HL-60 (cell line): ENCODE measurements around the gene SIAH1.

Source experiments
- POLR2AphosphoS5 ChIP-seq: IDR thresholded peaks from 2 replicates; pipeline ENCODE4 v1.6.1; 2012; ENCODE audit warnings: low read depth
- TF ChIP-seq, protein P1 (sequence below): IDR thresholded peaks from one replicate; pipeline ENCODE4 v1.5.1; 2011; ENCODE audit warnings: low read length, control low read depth, inconsistent platforms; ENCODE audit not compliant: insufficient read depth

- no peak for TF ChIP-seq POLR2AphosphoS5
- TF ChIP-seq, protein P1, sequence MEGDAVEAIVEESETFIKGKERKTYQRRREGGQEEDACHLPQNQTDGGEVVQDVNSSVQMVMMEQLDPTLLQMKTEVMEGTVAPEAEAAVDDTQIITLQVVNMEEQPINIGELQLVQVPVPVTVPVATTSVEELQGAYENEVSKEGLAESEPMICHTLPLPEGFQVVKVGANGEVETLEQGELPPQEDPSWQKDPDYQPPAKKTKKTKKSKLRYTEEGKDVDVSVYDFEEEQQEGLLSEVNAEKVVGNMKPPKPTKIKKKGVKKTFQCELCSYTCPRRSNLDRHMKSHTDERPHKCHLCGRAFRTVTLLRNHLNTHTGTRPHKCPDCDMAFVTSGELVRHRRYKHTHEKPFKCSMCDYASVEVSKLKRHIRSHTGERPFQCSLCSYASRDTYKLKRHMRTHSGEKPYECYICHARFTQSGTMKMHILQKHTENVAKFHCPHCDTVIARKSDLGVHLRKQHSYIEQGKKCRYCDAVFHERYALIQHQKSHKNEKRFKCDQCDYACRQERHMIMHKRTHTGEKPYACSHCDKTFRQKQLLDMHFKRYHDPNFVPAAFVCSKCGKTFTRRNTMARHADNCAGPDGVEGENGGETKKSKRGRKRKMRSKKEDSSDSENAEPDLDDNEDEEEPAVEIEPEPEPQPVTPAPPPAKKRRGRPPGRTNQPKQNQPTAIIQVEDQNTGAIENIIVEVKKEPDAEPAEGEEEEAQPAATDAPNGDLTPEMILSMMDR: no peak
Measured at GRCh38 chr16:48347980-48348379, 37.2 kb downstream of the SIAH1 start.
